HepG2 (cell line): ENCODE data around the gene LEAP2. TPM values are rescaled to one million over a fixed set of nuclear protein-coding genes. Genes with fewer than 3 reads are reported as not detected.

Experiments
- AKAP8 ChIP-seq: sonication (generic); formaldehyde crosslinking; IDR thresholded peaks from 2 replicates; pipeline ENCODE4 v1.5.1; 2020; ENCODE audit warnings: mild to moderate bottlenecking, missing genetic modification reagents
- HES4 ChIP-seq: sonication (generic); formaldehyde crosslinking; IDR thresholded peaks from 2 replicates; pipeline ENCODE4 v1.9.0; 2021; ENCODE audit warnings: mild to moderate bottlenecking, missing genetic modification reagents, borderline replicate concordance
- KLF16 ChIP-seq, 2 experiments: sonication (generic) in 1 of 2; formaldehyde crosslinking in 1 of 2; IDR thresholded peaks; 2 replicates each; pipeline versions ENCODE4 v1.6.1 to v1.8.0; 2016 to 2023; ENCODE audit warnings: missing genetic modification reagents in 2 of 2, missing compliant biosample characterization in 1 of 2
- MIER2 ChIP-seq: IDR thresholded peaks from 2 replicates; pipeline ENCODE4 v1.6.1; 2016; ENCODE audit warnings: missing biosample characterization, missing genetic modification reagents
- NCOA2 ChIP-seq: sonication (generic); formaldehyde crosslinking; IDR thresholded peaks from 2 replicates; pipeline ENCODE4 v1.8.0; 2022; ENCODE audit warnings: inconsistent platforms
- PHF5A ChIP-seq: IDR thresholded peaks from one replicate; pipeline ENCODE4 v1.6.1; 2018; ENCODE audit warnings: low read depth, missing genetic modification reagents; ENCODE audit not compliant: unreplicated experiment
- REL ChIP-seq: sonication (generic); formaldehyde crosslinking; conservative IDR thresholded peaks from 2 replicates; pipeline ENCODE4 v1.8.0; 2022; ENCODE audit warnings: mild to moderate bottlenecking, missing genetic modification reagents, moderate library complexity
- SALL2 ChIP-seq: sonication (generic); formaldehyde crosslinking; IDR thresholded peaks from 2 replicates; pipeline ENCODE4 v1.8.1; 2023; ENCODE audit warnings: mild to moderate bottlenecking, missing genetic modification reagents, inconsistent platforms
- SMARCC2 ChIP-seq: fragments of 450-650 bp; IDR thresholded peaks from 2 replicates; pipeline ENCODE4 v1.6.1; 2017; ENCODE audit warnings: antibody characterized with exemption, mild to moderate bottlenecking
- SMYD3 ChIP-seq: sonication (generic); formaldehyde crosslinking; IDR thresholded peaks from 2 replicates; pipeline ENCODE4 v1.8.1; 2023; ENCODE audit warnings: mild to moderate bottlenecking, missing genetic modification reagents
- SNAPC2 ChIP-seq: sonication (generic); formaldehyde crosslinking; IDR thresholded peaks from 2 replicates; pipeline ENCODE4 v1.8.1; 2022; ENCODE audit warnings: mild to moderate bottlenecking, missing genetic modification reagents
- ZNF234 ChIP-seq: sonication (generic); formaldehyde crosslinking; conservative IDR thresholded peaks from 2 replicates; pipeline ENCODE4 v1.5.1; 2020; ENCODE audit warnings: mild to moderate bottlenecking, missing genetic modification reagents
- ZNF3 ChIP-seq: IDR thresholded peaks from 2 replicates; pipeline ENCODE4 v1.7.0; 2017; ENCODE audit warnings: inconsistent platforms
- ZNF329 ChIP-seq: sonication (generic); formaldehyde crosslinking; IDR thresholded peaks from 2 replicates; pipeline ENCODE4 v1.9.0; 2021; ENCODE audit warnings: low read depth, mild to moderate bottlenecking, missing genetic modification reagents
- ZNF354B ChIP-seq: sonication (generic); formaldehyde crosslinking; IDR thresholded peaks from 2 replicates; pipeline ENCODE4 v1.8.0; 2022; ENCODE audit warnings: mild to moderate bottlenecking, missing genetic modification reagents
- ZNF382 ChIP-seq: sonication (generic); formaldehyde crosslinking; IDR thresholded peaks from 2 replicates; pipeline ENCODE4 v1.5.0; 2020; ENCODE audit warnings: missing genetic modification reagents, mild to moderate bottlenecking, borderline replicate concordance
- ZNF430 ChIP-seq: sonication (generic); formaldehyde crosslinking; IDR thresholded peaks from 2 replicates; pipeline ENCODE4 v1.9.0; 2021; ENCODE audit warnings: mild to moderate bottlenecking, missing genetic modification reagents
- ZNF460 ChIP-seq: sonication (generic); formaldehyde crosslinking; IDR thresholded peaks from 2 replicates; pipeline ENCODE4 v1.5.1; 2020; ENCODE audit warnings: missing genetic modification reagents, mild to moderate bottlenecking, borderline replicate concordance
- ZNF550 ChIP-seq: sonication (generic); formaldehyde crosslinking; IDR thresholded peaks from 2 replicates; pipeline ENCODE4 v1.4.0; 2020; ENCODE audit warnings: mild to moderate bottlenecking, missing genetic modification reagents, borderline replicate concordance
- ZNF619 ChIP-seq: sonication (generic); formaldehyde crosslinking; IDR thresholded peaks from 2 replicates; pipeline ENCODE4 v1.4.0; 2020; ENCODE audit warnings: mild to moderate bottlenecking, missing genetic modification reagents
- ZNF629 ChIP-seq: sonication (generic); formaldehyde crosslinking; conservative IDR thresholded peaks from 2 replicates; pipeline ENCODE4 v1.5.0; 2020; ENCODE audit warnings: missing genetic modification reagents
- ZNF749 ChIP-seq: sonication (generic); formaldehyde crosslinking; IDR thresholded peaks from 2 replicates; pipeline ENCODE4 v1.8.0; 2022; ENCODE audit warnings: mild to moderate bottlenecking, missing genetic modification reagents, moderate library complexity, borderline replicate concordance
- polyA plus RNA-seq, 8 experiments: library from polyadenylated mRNA; depleted of rRNA in 3 of 8; stranded (reverse) in 7 of 8; unstranded in 1 of 8; fragments of >200 nt; fragmentation: Illumina TruSeq in 4 of 8; extraction: Trizol in 4 of 8; gene quantifications; 2 replicates each; pipeline versions ENCODE4 v1.2.1 to v1.2.3, GENCODE V29; 2011 to 2016; ENCODE audit warnings: low read depth in 4 of 8, missing spikeins in 1 of 8, mixed read lengths in 1 of 8; ENCODE audit not compliant: insufficient read depth in 1 of 8
- total RNA-seq, 5 experiments: library from RNA; depleted of rRNA; stranded (reverse); fragments of >200 nt; fragmentation: Illumina TruSeq; extraction: Trizol; gene quantifications; 2 replicates each; pipeline ENCODE4 v1.2.3, GENCODE V29; 2016; ENCODE audit warnings: low read depth in 1 of 5
- TF ChIP-seq, protein P1 (sequence below): sonication (generic); formaldehyde crosslinking; IDR thresholded peaks from 2 replicates; pipeline ENCODE4 v1.5.0; 2020; ENCODE audit warnings: missing genetic modification reagents
- TF ChIP-seq, protein P2 (sequence below): conservative IDR thresholded peaks from 2 replicates; pipeline ENCODE4 v1.6.1; 2018; ENCODE audit warnings: missing genetic modification reagents
- TF ChIP-seq, protein P3 (sequence below), 2 experiments: sonication (generic) in 1 of 2; formaldehyde crosslinking in 1 of 2; IDR thresholded peaks; 2 replicates each; pipeline versions ENCODE4 v1.5.1 to v1.6.1; 2011 to 2020; ENCODE audit warnings: borderline replicate concordance in 1 of 2, low read depth in 1 of 2, low read length in 1 of 2, mild to moderate bottlenecking in 1 of 2, missing genetic modification reagents in 1 of 2, moderate library complexity in 1 of 2

Gene LEAP2
- total and polyA plus RNA-seq, 2 of the 13 experiments (the other 11 are each of a cell fraction or from before 2014, with no cell fraction given): 23.9 to 51.9 TPM

DNA sequence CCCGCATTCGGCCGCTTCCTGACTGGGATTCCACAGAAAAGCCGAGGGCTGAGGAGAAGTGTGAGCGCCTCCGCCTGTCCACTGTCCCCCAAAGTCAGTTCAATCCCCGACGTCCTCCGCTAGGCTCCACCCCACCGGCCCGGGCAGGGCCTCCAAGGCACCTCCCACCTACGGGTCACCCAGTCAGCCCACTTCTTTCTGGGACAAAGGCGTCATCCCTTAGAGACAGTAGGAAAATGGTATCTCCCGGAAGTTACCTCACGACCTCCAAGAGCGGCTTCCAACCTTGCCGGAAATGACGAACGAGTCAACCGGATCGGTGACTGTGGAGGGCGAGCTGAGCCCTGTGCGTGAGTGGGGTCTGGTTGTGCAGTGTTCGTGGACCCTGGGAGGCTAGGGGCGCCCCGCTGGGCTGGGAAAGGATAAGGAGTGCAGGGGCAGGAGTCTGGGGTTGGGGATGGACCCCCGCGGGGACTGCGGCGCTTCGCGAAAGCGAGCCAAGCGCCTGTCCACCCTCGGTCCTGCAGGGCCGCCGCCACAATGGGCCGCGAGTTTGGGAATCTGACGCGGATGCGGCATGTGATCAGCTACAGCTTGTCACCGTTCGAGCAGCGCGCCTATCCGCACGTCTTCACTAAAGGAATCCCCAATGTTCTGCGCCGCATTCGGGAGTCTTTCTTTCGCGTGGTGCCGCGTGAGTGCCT lies 7.0 kb upstream of the LEAP2 start, which contains the start of the genes GDF9 and UQCRQ (continued):
- TF ChIP-seq ZNF460 (CRISPR knock-in tag) (no peak; the same call in 1 of the 2 replicates), ZNF3 (no peak), KLF16 (CRISPR knock-in tag; IDR thresholded peaks at IDR 0.05) (peak in 1 of 2 experiments; percentile 60; a peak in 1 of 4 replicates), SALL2 (CRISPR knock-in tag) (peak; percentile 85), ZNF234 (no peak), SMYD3 (peak; percentile 97), ZNF354B (CRISPR knock-in tag) (no peak), ZNF382 (CRISPR knock-in tag) (no peak), HES4 (CRISPR knock-in tag) (peak; percentile 43; the same call in 1 of the 2 replicates), ZNF329 (CRISPR knock-in tag) (no peak), PHF5A (CRISPR knock-in tag) (peak; percentile 79), ZNF550 (CRISPR knock-in tag) (no peak), ZNF629 (CRISPR knock-in tag) (no peak; the same call in 1 of the 2 replicates), NCOA2 (CRISPR knock-in tag) (peak; percentile 47), SMARCC2 (no peak), AKAP8 (CRISPR knock-in tag) (no peak), SNAPC2 (CRISPR knock-in tag) (peak; percentile 89), MIER2 (no peak), ZNF619 (CRISPR knock-in tag) (peak; percentile 8; the same call in 1 of the 2 replicates), ZNF749 (CRISPR knock-in tag) (peak; percentile 79; the same call in 1 of the 2 replicates), ZNF430 (CRISPR knock-in tag) (peak; percentile 74; the same call in 1 of the 2 replicates), REL (CRISPR knock-in tag) (peak; percentile 50; the same call in 1 of the 2 replicates)
- TF ChIP-seq, protein P1, sequence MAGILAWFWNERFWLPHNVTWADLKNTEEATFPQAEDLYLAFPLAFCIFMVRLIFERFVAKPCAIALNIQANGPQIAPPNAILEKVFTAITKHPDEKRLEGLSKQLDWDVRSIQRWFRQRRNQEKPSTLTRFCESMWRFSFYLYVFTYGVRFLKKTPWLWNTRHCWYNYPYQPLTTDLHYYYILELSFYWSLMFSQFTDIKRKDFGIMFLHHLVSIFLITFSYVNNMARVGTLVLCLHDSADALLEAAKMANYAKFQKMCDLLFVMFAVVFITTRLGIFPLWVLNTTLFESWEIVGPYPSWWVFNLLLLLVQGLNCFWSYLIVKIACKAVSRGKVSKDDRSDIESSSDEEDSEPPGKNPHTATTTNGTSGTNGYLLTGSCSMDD (CRISPR knock-in tag): no peak
- TF ChIP-seq, protein P2, sequence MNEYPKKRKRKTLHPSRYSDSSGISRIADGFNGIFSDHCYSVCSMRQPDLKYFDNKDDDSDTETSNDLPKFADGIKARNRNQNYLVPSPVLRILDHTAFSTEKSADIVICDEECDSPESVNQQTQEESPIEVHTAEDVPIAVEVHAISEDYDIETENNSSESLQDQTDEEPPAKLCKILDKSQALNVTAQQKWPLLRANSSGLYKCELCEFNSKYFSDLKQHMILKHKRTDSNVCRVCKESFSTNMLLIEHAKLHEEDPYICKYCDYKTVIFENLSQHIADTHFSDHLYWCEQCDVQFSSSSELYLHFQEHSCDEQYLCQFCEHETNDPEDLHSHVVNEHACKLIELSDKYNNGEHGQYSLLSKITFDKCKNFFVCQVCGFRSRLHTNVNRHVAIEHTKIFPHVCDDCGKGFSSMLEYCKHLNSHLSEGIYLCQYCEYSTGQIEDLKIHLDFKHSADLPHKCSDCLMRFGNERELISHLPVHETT: peak; percentile 85; the same call in 1 of the 2 replicates
- TF ChIP-seq, protein P3, sequence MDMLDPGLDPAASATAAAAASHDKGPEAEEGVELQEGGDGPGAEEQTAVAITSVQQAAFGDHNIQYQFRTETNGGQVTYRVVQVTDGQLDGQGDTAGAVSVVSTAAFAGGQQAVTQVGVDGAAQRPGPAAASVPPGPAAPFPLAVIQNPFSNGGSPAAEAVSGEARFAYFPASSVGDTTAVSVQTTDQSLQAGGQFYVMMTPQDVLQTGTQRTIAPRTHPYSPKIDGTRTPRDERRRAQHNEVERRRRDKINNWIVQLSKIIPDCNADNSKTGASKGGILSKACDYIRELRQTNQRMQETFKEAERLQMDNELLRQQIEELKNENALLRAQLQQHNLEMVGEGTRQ (IDR thresholded peaks at IDR 0.05; ENCODE audit: low read depth, low read length): no peak
- TF ChIP-seq, protein P3 (CRISPR knock-in tag; IDR thresholded peaks at IDR 0.05; ENCODE audit: borderline replicate concordance): no peak
